Activated T-cell treated with anti-CD3 and anti-CD28 coated beads, Interleukin-2, amount 50 U/mL, for 48 hours (primary cell): ENCODE data around the gene PLPP6.

ENCODE experiments used
- DNase-seq, 2 experiments: peaks; one replicate each; pipeline ENCODE4 v3.0.0-alpha.2; 2020

Gene PLPP6

GRCh38 chr9:4662989-4663792 is 1.1 kb downstream of the PLPP6 start:
- DNase-seq: peak in 1 of 2 experiments; percentile 41

- DNase-seq: no peak
Observed at GRCh38 chr9:4663956-4664355, 1.9 kb downstream of the PLPP6 start.

- DNase-seq: no peak
Observed at GRCh38 chr9:4665357-4665756, 3.3 kb downstream of the PLPP6 start.

- DNase-seq: peak; percentile 51 to 57
Observed at GRCh38 chr9:4666042-4666699, 4.1 kb downstream of the PLPP6 start, which contains the start of gene SPATA6L. TSS of gene SPATA6L (minus strand) at chr9:4666480. CDS start at chr9:4666250, 230 bp downstream.

- no peak for DNase-seq
Observed at GRCh38 chr9:4667681-4668080, 5.6 kb downstream of the PLPP6 start.

GRCh38 chr9:4668604-4669003 is 6.5 kb downstream of the PLPP6 start:
- no peak for DNase-seq

GRCh38 chr9:4669890-4670289 is 7.8 kb downstream of the PLPP6 start:
- DNase-seq: no peak

- DNase-seq: no peak
Observed at GRCh38 chr9:4670591-4670990, 8.5 kb downstream of the PLPP6 start.

GRCh38 chr9:4671737-4672136 is 9.6 kb downstream of the PLPP6 start:
- DNase-seq: no peak

GRCh38 chr9:4674783-4675182 is 12.7 kb downstream of the PLPP6 start:
- DNase-seq: no peak

- DNase-seq: no peak
Observed at GRCh38 chr9:4677392-4677791, 15.3 kb downstream of the PLPP6 start.

- DNase-seq: no peak
Observed at GRCh38 chr9:4678679-4679267, 16.7 kb downstream of the PLPP6 start.

- DNase-seq: peak; percentile 99
Observed at GRCh38 chr9:4679268-4680172, 17.4 kb downstream of the PLPP6 start, which contains the start of gene CDC37L1. TSS of gene CDC37L1 (plus strand) at chr9:4679569. CDS start at chr9:4679768, 199 bp downstream.

GRCh38 chr9:4680173-4680525 is 18.1 kb downstream of the PLPP6 start:
- no peak for DNase-seq

- no peak for DNase-seq
Observed at GRCh38 chr9:4680750-4681149, 18.7 kb downstream of the PLPP6 start.

- no peak for DNase-seq
Observed at GRCh38 chr9:4684820-4685219, 22.7 kb downstream of the PLPP6 start.

GRCh38 chr9:4686112-4686511 is 24.0 kb downstream of the PLPP6 start:
- DNase-seq: no peak

GRCh38 chr9:4686584-4686983 is 24.5 kb downstream of the PLPP6 start:
- DNase-seq: no peak

GRCh38 chr9:4689021-4689420 is 26.9 kb downstream of the PLPP6 start:
- no peak for DNase-seq

- DNase-seq: peak; percentile 33 to 39
Observed at GRCh38 chr9:4689687-4690104, 27.6 kb downstream of the PLPP6 start.

GRCh38 chr9:4690144-4690543 is 28.1 kb downstream of the PLPP6 start:
- DNase-seq: no peak

- DNase-seq: no peak
Observed at GRCh38 chr9:4691795-4692194, 29.7 kb downstream of the PLPP6 start.

- no peak for DNase-seq
Observed at GRCh38 chr9:4700091-4700490, 38.0 kb downstream of the PLPP6 start.
